D721Med (cell line): Measurements from ENCODE around the gene SORCS2.

Source experiments
- DNase-seq: peaks from one replicate; pipeline ENCODE4 v3.0.0; 2011; ENCODE audit warnings: low spot score; ENCODE audit not compliant: insufficient read length
- FAIRE-seq: peaks from 2 replicates; lab custom pipeline; 2011; peaks lifted over from hg19 to GRCh38; lab: Jason Lieb, UNC
- CTCF ChIP-seq: IDR thresholded peaks from 2 replicates; pipeline ENCODE4 v1.5.1; 2012; ENCODE audit warnings: mild to moderate bottlenecking, control low read depth; ENCODE audit not compliant: insufficient read depth; ENCODE audit errors: missing control alignments

SORCS2 gene

GRCh38 chr4:7554905-7555304, 362.6 kb downstream of the SORCS2 start:
- TF ChIP-seq CTCF: peak; percentile 5
- FAIRE-seq (no peak), DNase-seq (no peak)

- no peak for DNase-seq
- FAIRE-seq: no peak
- no peak for TF ChIP-seq CTCF
Measured at GRCh38 chr4:7556558-7556957, 364.2 kb downstream of the SORCS2 start.

GRCh38 chr4:7557456-7557855, 365.1 kb downstream of the SORCS2 start:
- TF ChIP-seq CTCF: no peak
- FAIRE-seq (no peak), DNase-seq (no peak)

GRCh38 chr4:7558436-7558835, 366.1 kb downstream of the SORCS2 start:
- no peak for DNase-seq
- no peak for TF ChIP-seq CTCF
- FAIRE-seq: no peak

GRCh38 chr4:7559316-7559715, 367.0 kb downstream of the SORCS2 start:
- no peak for TF ChIP-seq CTCF
- FAIRE-seq: no peak
- DNase-seq: no peak

- TF ChIP-seq CTCF: no peak
- FAIRE-seq: no peak
- no peak for DNase-seq
Measured at GRCh38 chr4:7559741-7560395, 367.5 kb downstream of the SORCS2 start.

GRCh38 chr4:7561557-7561956, 369.2 kb downstream of the SORCS2 start:
- no peak for DNase-seq
- FAIRE-seq: no peak
- no peak for TF ChIP-seq CTCF
